Fibroblast of skin of scalp (primary cell): ENCODE data around the gene NGEF. TPM values are rescaled to one million over a fixed set of nuclear protein-coding genes. Genes with fewer than 3 reads are reported as not detected.
"Not testable (repeated sequence)": the region's sequence is repeated elsewhere in the genome, so short reads cannot be mapped to it uniquely, and the experiment has no call there.

Experiments
- DNase-seq: peaks from one replicate; pipeline ENCODE4 v3.0.0-alpha.2; 2013
- polyA plus RNA-seq, 2 experiments: library from polyadenylated mRNA; unstranded; fragments of 120-200 nt; gene quantifications; one replicate each; pipeline ENCODE4 v1.2.1, GENCODE V29; 2013; ENCODE audit not compliant: insufficient read length in 2 of 2

NGEF gene, protein sequence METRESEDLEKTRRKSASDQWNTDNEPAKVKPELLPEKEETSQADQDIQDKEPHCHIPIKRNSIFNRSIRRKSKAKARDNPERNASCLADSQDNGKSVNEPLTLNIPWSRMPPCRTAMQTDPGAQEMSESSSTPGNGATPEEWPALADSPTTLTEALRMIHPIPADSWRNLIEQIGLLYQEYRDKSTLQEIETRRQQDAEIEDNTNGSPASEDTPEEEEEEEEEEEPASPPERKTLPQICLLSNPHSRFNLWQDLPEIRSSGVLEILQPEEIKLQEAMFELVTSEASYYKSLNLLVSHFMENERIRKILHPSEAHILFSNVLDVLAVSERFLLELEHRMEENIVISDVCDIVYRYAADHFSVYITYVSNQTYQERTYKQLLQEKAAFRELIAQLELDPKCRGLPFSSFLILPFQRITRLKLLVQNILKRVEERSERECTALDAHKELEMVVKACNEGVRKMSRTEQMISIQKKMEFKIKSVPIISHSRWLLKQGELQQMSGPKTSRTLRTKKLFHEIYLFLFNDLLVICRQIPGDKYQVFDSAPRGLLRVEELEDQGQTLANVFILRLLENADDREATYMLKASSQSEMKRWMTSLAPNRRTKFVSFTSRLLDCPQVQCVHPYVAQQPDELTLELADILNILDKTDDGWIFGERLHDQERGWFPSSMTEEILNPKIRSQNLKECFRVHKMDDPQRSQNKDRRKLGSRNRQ
- 0.13 TPM for polyA plus RNA-seq (2013, experiment 1 of 2; ENCODE audit: insufficient read length)
- 0.10 TPM for polyA plus RNA-seq (2013, experiment 2 of 2; ENCODE audit: insufficient read length)

- no peak for DNase-seq
These were observed at the start of gene NGEF for GRCh38 chr2:233013027-233013461. TSS of gene NGEF (minus strand) at chr2:233013256. CDS start at chr2:232974890, 38,366 bp downstream.

DNA sequence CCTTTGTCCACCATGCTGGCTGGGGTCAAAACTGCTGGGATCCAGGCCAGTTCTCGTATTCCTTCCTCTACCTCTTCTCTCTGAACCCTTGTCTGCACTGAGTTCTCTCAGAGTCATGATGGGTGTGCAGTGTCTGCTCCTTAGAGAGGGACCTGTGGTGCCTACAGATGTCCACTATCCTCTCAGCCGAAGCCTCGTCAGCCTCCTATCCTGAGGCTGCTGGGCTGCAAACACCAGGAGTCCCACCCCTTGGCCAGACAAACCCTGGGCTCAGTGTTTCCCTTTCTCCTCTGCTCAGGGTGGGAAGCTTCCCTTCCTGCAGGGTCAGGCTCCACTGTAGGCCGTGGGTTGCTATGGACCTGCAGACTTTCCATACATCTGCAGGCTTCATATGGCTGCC lies 49.4 kb upstream of the NGEF start:
- no peak for DNase-seq

- DNase-seq: no peak
These were observed 48.8 kb upstream of the NGEF start for GRCh38 chr2:233061591-233062450.

- DNase-seq: no peak
These were observed 48.0 kb upstream of the NGEF start for GRCh38 chr2:233060980-233061590.

DNA sequence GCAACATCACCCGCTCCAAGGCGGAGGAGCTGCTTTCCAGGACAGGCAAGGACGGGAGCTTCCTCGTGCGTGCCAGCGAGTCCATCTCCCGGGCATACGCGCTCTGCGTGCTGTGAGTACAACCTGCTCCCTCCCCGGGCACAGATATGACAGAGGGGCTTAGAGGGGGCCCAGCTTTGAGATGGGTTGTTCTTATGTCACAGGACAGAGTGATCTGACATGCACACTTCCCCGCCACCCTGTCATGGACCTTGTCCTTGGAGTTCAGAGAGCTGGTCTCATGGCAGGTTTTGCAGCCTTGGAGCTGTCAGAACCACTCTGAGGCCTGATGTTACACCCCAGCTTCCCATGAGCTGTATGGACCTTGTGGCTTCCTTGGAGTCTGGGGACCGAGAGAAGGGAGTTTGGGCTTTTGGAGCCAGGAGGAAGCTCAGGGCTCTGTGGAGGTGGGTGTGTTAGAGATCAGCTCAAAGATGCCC lies 47.5 kb upstream of the NGEF start:
- no peak for DNase-seq

- no peak for DNase-seq
These were observed 46.9 kb upstream of the NGEF start, which contains the start of gene INPP5D for GRCh38 chr2:233059797-233060500. TSS of gene INPP5D (plus strand) at chr2:233060342. CDS start at chr2:233060479, 137 bp downstream.

DNA sequence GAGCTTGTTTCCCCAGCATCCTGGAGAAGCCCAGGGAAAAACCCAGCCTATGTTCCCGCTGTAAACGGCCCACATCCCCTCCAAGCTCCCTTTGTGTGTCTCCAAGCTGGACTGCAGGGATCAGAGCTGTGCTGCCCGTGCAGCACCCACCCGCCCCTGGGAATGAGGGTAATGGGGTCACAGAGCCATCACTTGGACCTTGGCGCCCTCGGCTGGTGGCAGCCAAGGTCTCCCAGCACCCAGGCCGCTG lies 46.4 kb upstream of the NGEF start:
- no peak for DNase-seq

GRCh38 chr2:233058717-233059546 lies 45.9 kb upstream of the NGEF start:
- DNase-seq: no peak

- no peak for DNase-seq
These were observed 44.0 kb upstream of the NGEF start for GRCh38 chr2:233056961-233057605.

DNA sequence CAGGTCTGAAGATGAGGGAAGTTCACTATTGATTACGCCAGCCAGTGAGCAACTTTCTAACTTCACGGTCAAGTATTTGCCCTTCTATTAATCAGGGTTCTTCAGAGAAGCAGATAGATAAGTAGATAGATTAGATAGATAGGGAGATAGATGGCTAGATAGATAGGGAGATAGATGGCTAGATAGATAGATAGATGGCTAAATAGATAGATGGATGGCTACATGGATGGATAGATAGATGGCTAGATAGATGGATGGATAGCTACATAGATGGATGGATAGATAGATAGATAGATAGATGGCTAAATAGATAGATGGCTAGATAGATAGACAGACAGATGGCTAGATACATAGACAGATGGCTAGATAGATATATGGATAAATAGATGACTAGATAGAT lies 42.3 kb upstream of the NGEF start:
- DNase-seq: no peak

DNA sequence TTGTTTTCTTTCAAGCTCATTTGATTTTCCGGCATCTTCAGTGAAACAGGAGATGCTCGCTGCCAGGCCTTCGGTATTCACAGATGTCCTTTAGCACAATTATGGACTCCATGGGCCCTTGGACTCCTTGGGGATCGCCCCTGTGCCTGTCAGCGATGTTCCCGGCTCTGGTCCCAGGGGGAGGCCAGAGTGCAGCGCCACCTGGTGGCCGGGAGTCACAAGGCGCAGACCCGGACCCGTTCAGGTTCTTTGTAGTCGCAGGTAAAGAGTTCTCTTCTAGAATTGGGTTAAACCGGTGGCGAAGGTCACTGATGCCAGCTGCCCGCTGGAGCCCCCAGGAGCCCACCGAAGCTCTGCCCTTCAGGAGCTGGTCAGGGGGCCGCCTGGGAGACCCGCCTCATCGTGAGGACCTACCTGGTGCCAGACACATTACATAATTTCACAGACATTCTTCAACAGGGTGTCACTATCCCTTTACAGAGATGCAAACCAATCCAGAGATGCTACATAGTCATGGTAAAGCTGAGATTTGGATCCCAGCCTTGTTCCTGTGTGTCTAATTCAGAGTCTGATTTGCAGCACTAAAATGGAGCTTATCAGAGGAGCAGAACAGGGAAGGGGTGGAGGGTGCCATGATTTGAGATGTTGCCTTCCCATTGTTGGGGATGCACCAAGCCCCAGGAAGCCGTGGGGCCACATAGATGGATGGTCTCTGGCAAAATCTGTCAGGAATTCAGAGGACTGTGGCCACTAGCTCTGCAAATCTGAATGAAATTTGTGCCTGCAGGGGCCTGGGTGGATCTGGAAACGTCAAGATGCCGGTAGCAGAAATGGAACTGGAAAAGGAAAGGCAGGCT lies 41.1 kb upstream of the NGEF start:
- DNase-seq: peak; percentile 34

- not testable (repeated sequence) for DNase-seq
These were observed 39.5 kb upstream of the NGEF start for GRCh38 chr2:233052517-233052916.

DNA sequence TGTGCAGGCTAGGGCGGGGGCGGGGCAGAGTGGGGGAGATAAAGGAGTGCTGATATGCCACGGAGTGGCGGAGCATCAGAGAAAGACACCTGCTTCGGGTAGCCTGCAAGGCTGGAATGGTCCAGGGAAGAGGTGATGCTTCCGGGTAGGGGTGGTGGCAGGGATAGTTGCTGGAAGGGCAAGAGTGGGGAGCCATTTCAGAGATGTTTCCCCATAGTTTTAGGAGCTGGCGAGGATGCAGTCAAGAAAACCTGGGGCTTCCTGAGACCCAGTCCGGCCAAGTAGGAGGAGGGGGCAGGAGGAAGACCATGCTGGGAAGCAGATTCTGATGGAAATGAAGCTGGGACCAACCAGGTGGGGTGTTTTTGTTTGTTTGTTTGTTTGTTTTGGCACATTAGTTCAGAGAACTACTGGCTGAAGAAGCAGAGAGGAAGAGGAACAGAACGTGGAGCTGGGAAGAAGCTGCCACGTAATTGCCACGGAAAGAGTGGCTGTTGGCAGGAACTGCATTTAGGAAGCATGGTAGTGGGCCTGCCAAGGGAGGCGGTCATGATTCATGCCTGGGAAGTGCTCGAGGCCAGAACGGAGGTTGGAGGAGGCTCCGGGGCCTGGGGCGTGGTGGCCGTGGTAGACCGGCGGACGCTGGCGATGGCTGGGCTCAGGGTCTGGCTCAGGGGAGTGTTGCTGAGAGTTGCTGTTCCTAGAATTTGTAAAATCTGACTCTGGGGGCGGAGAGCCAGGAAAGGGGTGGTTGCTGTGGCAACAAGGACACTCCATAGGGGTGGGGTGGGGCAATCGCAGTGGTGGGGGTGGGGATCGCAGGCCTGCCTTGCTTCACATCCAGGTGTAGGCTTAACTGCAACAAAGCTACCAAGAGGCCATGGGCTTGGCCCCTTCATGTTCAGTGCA lies 38.4 kb upstream of the NGEF start:
- DNase-seq: peak; percentile 11

GRCh38 chr2:233049194-233049761 lies 36.2 kb upstream of the NGEF start:
- DNase-seq: no peak

GRCh38 chr2:233048569-233049193 lies 35.6 kb upstream of the NGEF start:
- no peak for DNase-seq

- DNase-seq: no peak
These were observed 34.6 kb upstream of the NGEF start for GRCh38 chr2:233047667-233048066.

GRCh38 chr2:233047206-233047605 lies 34.1 kb upstream of the NGEF start:
- DNase-seq: no peak
